GM21737 (cell line): Measurements from ENCODE around the gene SCAI.
"Not testable (repeated sequence)": the region's sequence is repeated elsewhere in the genome, so short reads cannot be mapped to it uniquely, and the experiment has no call there.

Experiments
- ATAC-seq: cut with Tn5 transposase; IDR thresholded peaks from one replicate; pipeline ENCODE4 v1.9.1; 2021; ENCODE audit warnings: mild to moderate bottlenecking, moderate library complexity; ENCODE audit not compliant: unreplicated experiment

SCAI gene

GRCh38 chr9:124950050-124950718 lies 193.1 kb downstream of the SCAI start:
- ATAC-seq = no peak

DNA sequence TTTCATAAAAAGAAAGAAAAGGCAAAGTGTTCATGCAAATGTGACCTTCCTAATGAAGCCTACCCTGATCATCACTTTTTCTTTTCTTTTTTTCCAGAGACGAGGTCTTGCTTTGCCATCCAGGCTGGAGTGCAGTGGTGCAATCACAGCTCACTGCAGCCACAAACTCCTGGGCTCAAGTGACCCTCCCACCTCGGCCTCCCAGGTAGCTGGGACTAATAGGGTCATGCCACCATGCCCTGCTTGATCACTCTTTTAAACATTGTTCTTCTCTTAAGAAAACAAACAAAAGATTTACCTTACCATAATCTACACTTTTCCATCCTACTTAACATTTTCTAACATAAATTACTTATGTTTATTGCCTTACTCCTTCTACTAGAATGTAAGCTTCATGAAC lies 193.9 kb downstream of the SCAI start:
- no peak for ATAC-seq

DNA sequence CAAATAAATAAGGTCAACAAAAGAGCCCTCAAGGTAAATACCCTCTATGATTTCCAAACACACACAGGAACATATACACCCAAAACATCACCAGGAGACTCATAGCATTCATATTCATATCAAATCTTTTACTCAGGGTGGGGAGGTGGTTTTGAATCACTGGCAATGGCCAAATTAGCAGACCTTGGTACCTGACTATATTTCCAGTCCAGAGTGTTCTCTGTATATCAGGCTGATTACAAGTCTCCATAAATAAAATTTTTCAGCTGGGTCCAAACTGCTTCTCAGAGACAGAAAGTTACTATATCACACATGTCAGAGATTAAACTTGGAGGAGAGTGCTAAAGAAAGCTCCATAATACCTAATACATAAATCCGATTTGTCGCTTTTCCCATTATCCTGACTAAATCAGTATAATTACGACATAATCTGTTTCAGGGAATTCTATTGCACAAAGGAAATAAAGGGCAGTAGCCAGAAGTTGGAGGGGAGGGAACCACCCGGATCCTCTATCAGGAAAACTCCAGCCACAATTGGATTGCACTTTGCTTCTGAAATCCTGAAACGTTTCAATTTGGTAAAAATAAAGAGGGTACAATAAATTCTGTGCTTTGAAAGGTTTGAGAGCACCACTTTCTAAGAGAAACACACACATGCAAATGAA lies 195.5 kb downstream of the SCAI start:
- ATAC-seq = no peak

DNA sequence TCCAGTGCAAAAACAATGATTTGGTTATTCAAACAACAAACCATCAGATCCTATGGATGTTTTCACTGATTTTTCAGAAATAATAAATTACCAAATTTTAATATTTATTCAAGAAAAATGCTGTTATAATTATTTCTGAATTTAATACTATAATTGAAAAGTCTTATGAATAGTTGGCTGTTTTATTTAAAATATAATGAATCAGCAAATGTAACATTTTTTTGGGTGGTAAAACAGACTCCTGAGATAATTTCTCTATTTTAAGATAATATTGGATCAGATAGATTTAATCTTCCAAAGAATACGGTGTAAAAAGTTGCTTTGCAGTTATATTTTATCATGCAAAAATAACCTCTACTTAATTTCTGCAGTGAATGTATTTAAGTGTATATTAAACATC lies 197.2 kb downstream of the SCAI start:
- ATAC-seq = no peak

GRCh38 chr9:124941679-124942561 lies 201.4 kb downstream of the SCAI start:
- peak; percentile 28 for ATAC-seq

- ATAC-seq = peak; percentile 84
These were observed 202.2 kb downstream of the SCAI start, which contains the start of gene GOLGA1 for GRCh38 chr9:124940894-124941678. Gene GOLGA1 (minus strand): TSS chr9:124941083. CDS start chr9:124938711, 2,372 bp downstream.

- ATAC-seq = peak; percentile 25
These were observed 202.8 kb downstream of the SCAI start for GRCh38 chr9:124940521-124940893.

GRCh38 chr9:124939944-124940343 lies 203.4 kb downstream of the SCAI start:
- no peak for ATAC-seq

DNA sequence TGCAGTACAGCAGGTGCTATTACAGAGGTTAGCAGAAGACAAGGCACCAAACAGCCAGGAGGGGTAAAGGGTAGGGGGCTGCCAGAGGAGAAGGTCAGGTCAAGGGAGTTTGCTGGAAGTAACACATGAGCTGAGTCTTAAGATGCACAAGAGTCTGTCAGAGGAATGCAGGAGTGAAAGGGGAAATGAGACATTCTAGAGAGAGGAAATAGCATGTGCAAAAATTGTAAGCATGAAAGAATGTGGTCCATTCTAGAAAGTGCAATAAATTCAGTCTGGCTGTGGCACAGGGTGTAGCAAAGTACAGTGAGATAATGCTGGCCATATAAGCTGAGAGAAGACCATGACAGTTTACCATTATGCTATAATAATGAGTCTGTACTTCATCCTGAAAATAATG lies 209.0 kb downstream of the SCAI start:
- ATAC-seq = no peak

GRCh38 chr9:124932333-124932732 lies 211.0 kb downstream of the SCAI start:
- no peak for ATAC-seq

GRCh38 chr9:124929464-124929863 lies 213.9 kb downstream of the SCAI start:
- no peak for ATAC-seq

DNA sequence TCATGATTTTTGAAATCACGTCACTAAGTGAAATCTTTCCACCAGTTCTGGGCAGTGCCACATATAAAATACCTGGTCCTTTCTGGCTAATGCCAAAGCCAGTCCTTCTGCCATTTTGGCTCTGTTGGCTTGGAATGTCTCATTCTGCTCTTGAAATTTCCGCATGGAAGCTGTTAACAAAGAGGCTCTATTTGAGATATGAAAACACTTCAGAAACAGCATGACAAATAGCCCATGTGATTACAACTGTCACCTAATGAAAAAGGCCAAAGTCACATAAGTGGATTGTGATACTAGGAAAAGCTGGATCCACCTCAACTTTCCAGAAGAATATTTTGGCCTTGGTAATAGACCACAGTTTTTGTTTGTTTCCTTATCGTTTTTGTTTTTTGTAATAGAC lies 215.2 kb downstream of the SCAI start:
- no peak for ATAC-seq

DNA sequence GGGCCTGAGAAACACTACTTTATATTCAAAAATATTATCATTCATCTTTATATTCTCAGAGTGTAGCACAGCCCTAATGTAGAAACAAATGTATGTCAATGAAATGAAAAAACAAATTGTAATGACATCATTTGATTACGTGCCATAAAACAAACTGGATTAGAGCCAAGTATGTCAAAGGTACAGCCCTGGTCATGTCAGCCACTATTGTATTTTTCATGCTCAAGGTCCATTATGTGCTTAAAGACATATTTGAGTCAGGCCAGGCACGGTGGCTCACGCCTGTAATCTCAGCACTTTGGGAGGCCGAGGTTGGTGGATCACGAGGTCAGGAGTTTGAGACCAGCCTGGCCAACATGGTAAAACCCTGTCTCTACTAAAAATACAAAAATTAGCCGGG lies 222.9 kb downstream of the SCAI start:
- not testable (repeated sequence) for ATAC-seq

- ATAC-seq = no peak
These were observed 228.4 kb downstream of the SCAI start for GRCh38 chr9:124914753-124915405.

GRCh38 chr9:124913378-124913777 lies 229.9 kb downstream of the SCAI start:
- ATAC-seq = no peak

GRCh38 chr9:124911766-124912165 lies 231.6 kb downstream of the SCAI start:
- no peak for ATAC-seq

DNA sequence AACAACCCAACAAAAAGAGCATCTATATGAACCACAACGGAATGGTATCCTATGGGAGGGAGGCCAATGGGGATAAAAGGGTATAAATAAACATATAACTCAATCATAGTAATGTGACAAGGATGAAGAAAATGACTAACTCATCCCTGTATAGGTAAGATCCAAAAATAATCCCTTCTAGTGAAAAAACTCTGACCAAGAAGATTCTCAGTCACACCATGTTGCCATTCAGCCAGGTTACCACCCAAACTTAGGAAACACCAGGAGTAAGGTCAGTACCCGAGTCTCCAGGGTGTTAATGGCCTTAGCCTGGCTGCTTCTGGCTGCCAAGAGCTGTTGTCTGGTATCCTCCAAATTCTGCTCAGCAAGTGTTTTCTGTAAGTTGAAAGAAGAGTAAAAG lies 235.2 kb downstream of the SCAI start:
- ATAC-seq = no peak

DNA sequence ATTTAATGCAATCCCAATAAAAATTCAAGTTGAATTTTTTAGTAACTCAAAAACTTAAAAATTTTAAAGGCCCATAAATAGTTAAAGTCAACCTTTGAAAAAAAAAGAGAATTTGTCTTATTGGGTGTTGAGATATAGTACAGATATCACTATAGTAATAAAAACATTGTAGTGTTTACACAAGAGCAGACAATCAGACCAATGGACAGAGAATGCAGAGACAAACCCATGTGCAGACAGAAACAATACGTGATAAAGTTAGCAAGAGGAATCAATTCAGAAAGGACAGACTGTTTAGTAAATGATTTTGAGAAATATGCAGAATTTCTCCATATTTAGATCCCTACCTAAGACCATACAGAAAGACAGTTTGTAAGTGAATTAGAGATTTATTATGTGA lies 236.4 kb downstream of the SCAI start:
- ATAC-seq = no peak

DNA sequence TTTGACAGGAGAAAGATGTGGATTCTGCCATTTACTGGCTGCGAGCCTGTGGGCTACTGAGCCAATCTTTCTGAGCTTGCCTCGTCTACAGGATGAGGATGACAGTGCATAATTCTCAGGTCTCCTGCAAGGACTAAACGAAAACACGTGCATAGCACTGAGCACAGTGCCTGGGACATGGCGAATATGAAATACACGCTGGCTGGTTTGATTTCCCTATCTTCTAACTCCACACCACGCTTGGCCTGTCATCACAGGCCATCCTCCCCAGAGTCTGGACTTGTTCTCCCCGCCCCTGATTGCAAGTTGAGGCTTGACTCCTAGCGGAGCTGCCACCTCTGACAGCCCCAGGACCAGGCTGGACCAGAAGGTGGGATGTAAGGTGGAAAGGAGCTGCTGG lies 243.5 kb downstream of the SCAI start:
- no peak for ATAC-seq
